ENCODE data around the gene INO80D.
A peak's percentile ranks its signal among the peaks of the same experiment; 100 is the strongest.
"Not testable (repeated sequence)": the region's sequence is repeated elsewhere in the genome, so short reads cannot be mapped to it uniquely, and the experiment has no call there.

INO80D gene

GRCh38 chr2:206085742-206086445 lies at the start of gene INO80D:
TSS of gene INO80D (minus strand) at chr2:206086174. CDS start at chr2:206063016, 23,158 bp downstream.
- peak within 1 kb of the TSS; percentile 53 for H3K4me3 ChIP-seq (ENCODE audit: low read depth, low read length)
- peak; percentile 72 for TF ChIP-seq CTCF (IDR thresholded peaks at IDR 0.05; ENCODE audit: borderline replicate concordance, insufficient read depth, low read depth, low read length)

- TF ChIP-seq CTCF (IDR thresholded peaks at IDR 0.05; ENCODE audit: borderline replicate concordance, insufficient read depth, low read depth, low read length), result no peak
- H3K4me3 ChIP-seq (ENCODE audit: low read depth, low read length), result no peak overlapping the region
Measured at GRCh38 chr2:206127656-206128055, 41.7 kb upstream of the INO80D start.

GRCh38 chr2:206125901-206126300 lies 39.9 kb upstream of the INO80D start:
- no peak overlapping the region for H3K4me3 ChIP-seq (ENCODE audit: low read depth, low read length)
- no peak for TF ChIP-seq CTCF (IDR thresholded peaks at IDR 0.05; ENCODE audit: borderline replicate concordance, insufficient read depth, low read depth, low read length)

- not testable (repeated sequence) for H3K4me3 ChIP-seq (ENCODE audit: low read depth, low read length)
Measured at GRCh38 chr2:206122569-206122968, 36.6 kb upstream of the INO80D start.

GRCh38 chr2:206116278-206116677 lies 30.3 kb upstream of the INO80D start:
- no peak for TF ChIP-seq CTCF (IDR thresholded peaks at IDR 0.05; ENCODE audit: borderline replicate concordance, insufficient read depth, low read depth, low read length)
- H3K4me3 ChIP-seq (ENCODE audit: low read depth, low read length), result no peak overlapping the region

GRCh38 chr2:206115026-206115578 lies 29.1 kb upstream of the INO80D start:
- H3K4me3 ChIP-seq (ENCODE audit: low read depth, low read length), result no peak overlapping the region
- TF ChIP-seq CTCF (IDR thresholded peaks at IDR 0.05; ENCODE audit: borderline replicate concordance, insufficient read depth, low read depth, low read length), result no peak

GRCh38 chr2:206112846-206113547 lies 27.0 kb upstream of the INO80D start:
- no peak for TF ChIP-seq CTCF (IDR thresholded peaks at IDR 0.05; ENCODE audit: borderline replicate concordance, insufficient read depth, low read depth, low read length)

More at GRCh38 chr2:206112846-206113547, 27.0 kb upstream of the INO80D start:
- no peak overlapping the region for H3K4me3 ChIP-seq (ENCODE audit: low read depth, low read length)
